Activated CD4-positive, alpha-beta T cell treated with anti-CD3 and anti-CD28 coated beads, Interleukin-2, Interleukin-6, amounts not matched to agents 100 ng/mL and 50 ng/mL, durations not matched to agents 16 hours and 8 hours (primary cell): ENCODE data around the gene C2orf76.
A peak's percentile ranks its signal among the peaks of the same experiment; 100 is the strongest.
"Not testable (repeated sequence)": the region's sequence is repeated elsewhere in the genome, so short reads cannot be mapped to it uniquely, and the experiment has no call there.

ENCODE experiments used
- DNase-seq: peaks from one replicate; pipeline ENCODE4 v3.0.0-alpha.2; 2020

Gene C2orf76

GRCh38 chr2:119377294-119377992 lies 10.8 kb upstream of the C2orf76 start:
- no peak for DNase-seq

GRCh38 chr2:119376810-119377209 lies 10.2 kb upstream of the C2orf76 start:
- DNase-seq, result no peak

GRCh38 chr2:119376406-119376805 lies 9.8 kb upstream of the C2orf76 start:
- DNase-seq, result not testable (repeated sequence)

- not testable (repeated sequence) for DNase-seq
Measured at GRCh38 chr2:119373907-119374745, 7.5 kb upstream of the C2orf76 start.

- DNase-seq, result no peak
Measured at GRCh38 chr2:119372778-119373568, 6.3 kb upstream of the C2orf76 start.

- DNase-seq, result no peak
Measured at GRCh38 chr2:119371111-119371510, 4.5 kb upstream of the C2orf76 start.

- DNase-seq, result no peak
Measured at GRCh38 chr2:119369845-119370244, 3.2 kb upstream of the C2orf76 start.

- DNase-seq, result peak; percentile 66
Measured at GRCh38 chr2:119367472-119368099, 952 bp upstream of the C2orf76 start.

- no peak for DNase-seq
Measured at GRCh38 chr2:119366161-119366648, 429 bp downstream of the C2orf76 start.

GRCh38 chr2:119365436-119365835 lies 1.2 kb downstream of the C2orf76 start:
- no peak for DNase-seq

- DNase-seq, result no peak
Measured at GRCh38 chr2:119364798-119365197, 1.8 kb downstream of the C2orf76 start.

- DNase-seq, result no peak
Measured at GRCh38 chr2:119360423-119360966, 6.1 kb downstream of the C2orf76 start.

GRCh38 chr2:119359774-119360173 lies 6.9 kb downstream of the C2orf76 start:
- no peak for DNase-seq

GRCh38 chr2:119354860-119355259 lies 11.8 kb downstream of the C2orf76 start:
- no peak for DNase-seq

- DNase-seq, result no peak
Measured at GRCh38 chr2:119352357-119352756, 14.3 kb downstream of the C2orf76 start.

GRCh38 chr2:119350311-119350998 lies 16.2 kb downstream of the C2orf76 start:
- no peak for DNase-seq

- DNase-seq, result no peak
Measured at GRCh38 chr2:119349289-119349688, 17.3 kb downstream of the C2orf76 start.

GRCh38 chr2:119341684-119342083 lies 24.9 kb downstream of the C2orf76 start:
- DNase-seq, result no peak

GRCh38 chr2:119339562-119339923 lies 27.1 kb downstream of the C2orf76 start:
- no peak for DNase-seq

- DNase-seq, result peak; percentile 12
Measured at GRCh38 chr2:119338826-119339561, 27.6 kb downstream of the C2orf76 start.

- no peak for DNase-seq
Measured at GRCh38 chr2:119338272-119338671, 28.4 kb downstream of the C2orf76 start.
